ENCODE data around the gene RPS5.

DNA sequence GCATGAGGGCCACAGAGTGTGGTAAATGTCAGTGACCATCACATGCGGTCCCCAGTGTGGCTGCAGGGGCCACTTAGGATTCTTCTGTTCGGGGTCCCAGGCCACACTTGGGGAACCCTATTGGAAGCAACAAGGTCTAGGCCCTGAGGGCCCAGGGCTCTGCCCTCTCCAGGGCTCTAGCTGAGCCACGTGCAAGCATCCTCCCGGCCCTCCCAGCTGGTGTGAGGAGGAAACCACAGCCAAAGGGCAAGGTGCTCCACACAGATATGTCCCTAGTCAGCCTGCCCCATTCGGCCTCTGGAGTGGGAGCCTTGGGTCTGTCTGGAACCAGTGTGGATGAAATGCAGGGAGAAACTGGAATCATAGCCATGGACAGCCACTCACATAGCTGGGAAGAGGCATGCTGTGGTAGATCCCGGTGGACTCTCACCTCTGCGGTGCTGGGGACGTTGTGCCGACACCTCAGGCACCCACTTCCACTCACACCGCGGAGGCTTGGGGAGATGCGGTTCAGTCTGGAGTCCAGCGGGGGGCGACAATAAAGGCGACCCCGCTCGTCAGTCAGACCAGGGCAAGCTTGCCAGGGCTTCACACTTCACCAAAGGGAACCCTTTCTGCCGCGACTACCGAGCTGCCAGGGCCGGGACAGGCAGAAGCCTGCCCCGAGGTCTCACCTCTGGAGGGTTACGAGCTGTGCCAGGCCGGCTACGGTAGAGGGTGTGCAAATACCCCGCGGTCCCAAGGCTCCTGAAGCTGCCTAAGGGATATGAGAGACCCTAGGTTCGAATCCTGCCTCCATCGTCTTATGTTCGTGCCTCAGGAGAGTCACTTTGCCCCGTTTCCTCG lies 20.3 kb upstream of the RPS5 start:
- TF ChIP-seq, protein P1, sequence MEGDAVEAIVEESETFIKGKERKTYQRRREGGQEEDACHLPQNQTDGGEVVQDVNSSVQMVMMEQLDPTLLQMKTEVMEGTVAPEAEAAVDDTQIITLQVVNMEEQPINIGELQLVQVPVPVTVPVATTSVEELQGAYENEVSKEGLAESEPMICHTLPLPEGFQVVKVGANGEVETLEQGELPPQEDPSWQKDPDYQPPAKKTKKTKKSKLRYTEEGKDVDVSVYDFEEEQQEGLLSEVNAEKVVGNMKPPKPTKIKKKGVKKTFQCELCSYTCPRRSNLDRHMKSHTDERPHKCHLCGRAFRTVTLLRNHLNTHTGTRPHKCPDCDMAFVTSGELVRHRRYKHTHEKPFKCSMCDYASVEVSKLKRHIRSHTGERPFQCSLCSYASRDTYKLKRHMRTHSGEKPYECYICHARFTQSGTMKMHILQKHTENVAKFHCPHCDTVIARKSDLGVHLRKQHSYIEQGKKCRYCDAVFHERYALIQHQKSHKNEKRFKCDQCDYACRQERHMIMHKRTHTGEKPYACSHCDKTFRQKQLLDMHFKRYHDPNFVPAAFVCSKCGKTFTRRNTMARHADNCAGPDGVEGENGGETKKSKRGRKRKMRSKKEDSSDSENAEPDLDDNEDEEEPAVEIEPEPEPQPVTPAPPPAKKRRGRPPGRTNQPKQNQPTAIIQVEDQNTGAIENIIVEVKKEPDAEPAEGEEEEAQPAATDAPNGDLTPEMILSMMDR (IDR thresholded peaks at IDR 0.05; ENCODE audit: low read length), result peak; percentile 19; the same call in 1 of the 2 replicates
- no peak for TF ChIP-seq EZH2 (IDR thresholded peaks at IDR 0.05; ENCODE audit: borderline replicate concordance, low read length)
